B cell (primary cell): ENCODE results near the gene NCKAP1.

ENCODE experiments used
- EZH2 ChIP-seq: IDR thresholded peaks from 2 replicates; pipeline ENCODE4 v1.6.1; 2012; ENCODE audit warnings: borderline replicate concordance, low read depth, mild to moderate bottlenecking, moderate library complexity, low read length; ENCODE audit not compliant: insufficient read depth, poor library complexity, severe bottlenecking
- TF ChIP-seq, protein P1 (sequence below): fragments of 200-600 bp; IDR thresholded peaks from one replicate; pipeline ENCODE4 v1.8.0; 2022; ENCODE audit warnings: antibody characterized with exemption, mild to moderate bottlenecking

DNA sequence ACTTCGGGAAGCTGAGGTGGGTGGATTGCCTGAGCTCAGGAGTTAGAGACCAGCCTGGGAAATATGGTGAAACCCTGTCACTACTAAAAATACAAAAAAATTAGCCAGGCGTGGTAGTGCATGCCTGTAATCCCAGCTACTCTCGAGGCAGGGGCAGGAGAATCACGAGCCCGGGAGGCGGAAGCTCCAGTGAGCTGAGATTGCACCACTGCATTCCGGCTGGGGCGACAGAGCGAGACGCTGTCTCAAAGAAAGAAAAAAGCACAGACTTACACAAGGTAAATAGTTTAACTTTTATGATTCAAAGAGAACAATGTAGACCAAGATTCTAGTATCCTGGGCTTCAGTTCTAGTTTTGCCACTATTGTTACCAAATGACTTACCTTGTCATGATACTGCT is 37.4 kb downstream of the NCKAP1 start:
- TF ChIP-seq, protein P1, sequence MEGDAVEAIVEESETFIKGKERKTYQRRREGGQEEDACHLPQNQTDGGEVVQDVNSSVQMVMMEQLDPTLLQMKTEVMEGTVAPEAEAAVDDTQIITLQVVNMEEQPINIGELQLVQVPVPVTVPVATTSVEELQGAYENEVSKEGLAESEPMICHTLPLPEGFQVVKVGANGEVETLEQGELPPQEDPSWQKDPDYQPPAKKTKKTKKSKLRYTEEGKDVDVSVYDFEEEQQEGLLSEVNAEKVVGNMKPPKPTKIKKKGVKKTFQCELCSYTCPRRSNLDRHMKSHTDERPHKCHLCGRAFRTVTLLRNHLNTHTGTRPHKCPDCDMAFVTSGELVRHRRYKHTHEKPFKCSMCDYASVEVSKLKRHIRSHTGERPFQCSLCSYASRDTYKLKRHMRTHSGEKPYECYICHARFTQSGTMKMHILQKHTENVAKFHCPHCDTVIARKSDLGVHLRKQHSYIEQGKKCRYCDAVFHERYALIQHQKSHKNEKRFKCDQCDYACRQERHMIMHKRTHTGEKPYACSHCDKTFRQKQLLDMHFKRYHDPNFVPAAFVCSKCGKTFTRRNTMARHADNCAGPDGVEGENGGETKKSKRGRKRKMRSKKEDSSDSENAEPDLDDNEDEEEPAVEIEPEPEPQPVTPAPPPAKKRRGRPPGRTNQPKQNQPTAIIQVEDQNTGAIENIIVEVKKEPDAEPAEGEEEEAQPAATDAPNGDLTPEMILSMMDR = no peak
- no peak for TF ChIP-seq EZH2
